HK-2 (cell line): ENCODE measurements around the gene PTGDR2.

Experiments
- DNase-seq: peaks from one replicate; pipeline ENCODE4 v3.0.0-alpha.2; 2018; ENCODE audit not compliant: unreplicated experiment

The PTGDR2 gene

GRCh38 chr11:60874421-60875365 lies 18.9 kb upstream of the PTGDR2 start:
- DNase-seq: no peak

GRCh38 chr11:60873533-60873932 lies 17.8 kb upstream of the PTGDR2 start:
- no peak for DNase-seq

- no peak for DNase-seq
Measured at GRCh38 chr11:60872961-60873524, 17.3 kb upstream of the PTGDR2 start.

- DNase-seq: no peak
Measured at GRCh38 chr11:60872124-60872960, 16.6 kb upstream of the PTGDR2 start.

GRCh38 chr11:60871378-60872061 lies 15.8 kb upstream of the PTGDR2 start:
- DNase-seq: no peak

- no peak for DNase-seq
Measured at GRCh38 chr11:60870733-60871377, 15.1 kb upstream of the PTGDR2 start.

GRCh38 chr11:60870276-60870675 lies 14.5 kb upstream of the PTGDR2 start:
- DNase-seq: no peak

GRCh38 chr11:60869451-60869825 lies 13.7 kb upstream of the PTGDR2 start:
- DNase-seq: no peak

- DNase-seq: no peak
Measured at GRCh38 chr11:60868682-60869450, 13.1 kb upstream of the PTGDR2 start.

GRCh38 chr11:60867871-60868681 lies 12.3 kb upstream of the PTGDR2 start:
- no peak for DNase-seq

GRCh38 chr11:60866911-60867870 lies 11.4 kb upstream of the PTGDR2 start, which contains the start of gene ZP1:
ZP1 (plus strand) TSS chr11:60867542; CDS start chr11:60867562, 20 bp downstream.
- no peak for DNase-seq

- no peak for DNase-seq
Measured at GRCh38 chr11:60864856-60865513, 9.2 kb upstream of the PTGDR2 start.

- no peak for DNase-seq
Measured at GRCh38 chr11:60863550-60864521, 8.1 kb upstream of the PTGDR2 start.

GRCh38 chr11:60862171-60862570 lies 6.4 kb upstream of the PTGDR2 start:
- no peak for DNase-seq

GRCh38 chr11:60860943-60861342 lies 5.2 kb upstream of the PTGDR2 start:
- no peak for DNase-seq

GRCh38 chr11:60859616-60860250 lies 4.0 kb upstream of the PTGDR2 start:
- no peak for DNase-seq
